SK-N-SH treated with all-trans-retinoic acid at 6 μM for 48 hours (cell line): ENCODE results near the gene TOGARAM1.
A peak's percentile ranks its signal among the peaks of the same experiment; 100 is the strongest.

Experiments
- ATAC-seq: fragments of 200-7000 bp; cut with Tn5 transposase; 3 replicates; pipeline ENCODE4 v1.9.1; 2020; ENCODE audit warnings: mild to moderate bottlenecking, moderate library complexity
- ARNTL ChIP-seq: fragments of 450-650 bp; formaldehyde crosslinking; IDR thresholded peaks from 2 replicates; pipeline ENCODE4 v1.5.0; 2020; ENCODE audit warnings: low read depth, mild to moderate bottlenecking, moderate library complexity, borderline replicate concordance
- BACH2 ChIP-seq: fragments of 250-450 bp; sonication (Bioruptor Pico); IDR thresholded peaks from 2 replicates; pipeline ENCODE4 v1.9.0; 2021; ENCODE audit warnings: mild to moderate bottlenecking, borderline replicate concordance
- CREB5 ChIP-seq: fragments of 250-450 bp; sonication (Bioruptor Pico); IDR thresholded peaks from 2 replicates; pipeline ENCODE4 v1.5.1; 2020; ENCODE audit warnings: low read depth, mild to moderate bottlenecking, moderate library complexity
- CSDC2 ChIP-seq: fragments of 250-450 bp; sonication (Bioruptor Pico); IDR thresholded peaks from 2 replicates; pipeline ENCODE4 v1.5.0; 2020; ENCODE audit warnings: mild to moderate bottlenecking, moderate library complexity
- CSRNP3 ChIP-seq: fragments of 250-450 bp; sonication (Bioruptor Pico); IDR thresholded peaks from 2 replicates; pipeline ENCODE4 v1.5.1; 2021; ENCODE audit warnings: mild to moderate bottlenecking, moderate library complexity
- ESRRG ChIP-seq: fragments of 250-450 bp; sonication (Bioruptor Pico); IDR thresholded peaks from 2 replicates; pipeline ENCODE4 v1.6.1; 2021; ENCODE audit warnings: mild to moderate bottlenecking
- GLIS3 ChIP-seq: fragments of 250-450 bp; sonication (Bioruptor Pico); IDR thresholded peaks from 2 replicates; pipeline ENCODE4 v1.5.0; 2020; ENCODE audit warnings: mild to moderate bottlenecking, moderate library complexity
- ISL1 ChIP-seq: fragments of 250-450 bp; sonication (Bioruptor Pico); IDR thresholded peaks from 2 replicates; pipeline ENCODE4 v2.1.2; 2022; ENCODE audit warnings: mild to moderate bottlenecking, moderate library complexity
- OSR1 ChIP-seq: fragments of 250-450 bp; sonication (Bioruptor Pico); IDR thresholded peaks from 2 replicates; pipeline ENCODE4 v1.8.0; 2022; ENCODE audit warnings: moderate library complexity, mild to moderate bottlenecking, inconsistent platforms
- POU6F1 ChIP-seq: fragments of 250-450 bp; sonication (Bioruptor Pico); IDR thresholded peaks from 2 replicates; pipeline ENCODE4 v1.8.0; 2021; ENCODE audit warnings: low read depth, mild to moderate bottlenecking, moderate library complexity, borderline replicate concordance
- PPARA ChIP-seq: fragments of 250-450 bp; sonication (Bioruptor Pico); IDR thresholded peaks from 2 replicates; pipeline ENCODE4 v1.5.0; 2020; ENCODE audit warnings: mild to moderate bottlenecking, borderline replicate concordance
- RARB ChIP-seq: fragments of 250-450 bp; sonication (Bioruptor Pico); IDR thresholded peaks from 2 replicates; pipeline ENCODE4 v1.8.0; 2021; ENCODE audit warnings: mild to moderate bottlenecking, moderate library complexity
- SNAI2 ChIP-seq: fragments of 250-450 bp; sonication (Bioruptor Pico); IDR thresholded peaks from 2 replicates; pipeline ENCODE4 v1.5.0; 2020; ENCODE audit warnings: mild to moderate bottlenecking, moderate library complexity
- TCF4 ChIP-seq: fragments of 250-450 bp; sonication (Bioruptor Pico); IDR thresholded peaks from 2 replicates; pipeline ENCODE4 v1.8.0; 2021; ENCODE audit warnings: mild to moderate bottlenecking, moderate library complexity, borderline replicate concordance
- TOX ChIP-seq: fragments of 250-450 bp; sonication (Bioruptor Pico); IDR thresholded peaks from 2 replicates; pipeline ENCODE4 v1.8.0; 2021; ENCODE audit warnings: mild to moderate bottlenecking, moderate library complexity, borderline replicate concordance
- TSHZ2 ChIP-seq: fragments of 250-450 bp; sonication (Bioruptor Pico); IDR thresholded peaks from 2 replicates; pipeline ENCODE4 v1.5.0; 2020; ENCODE audit warnings: mild to moderate bottlenecking, moderate library complexity
- ZFP3 ChIP-seq: fragments of 250-450 bp; sonication (Bioruptor Pico); IDR thresholded peaks from 2 replicates; pipeline ENCODE4 v1.5.0; 2020; ENCODE audit warnings: mild to moderate bottlenecking, moderate library complexity
- ZFP30 ChIP-seq: fragments of 450-650 bp; formaldehyde crosslinking; IDR thresholded peaks from 2 replicates; pipeline ENCODE4 v1.5.0; 2022; ENCODE audit warnings: mild to moderate bottlenecking, moderate library complexity
- ZNF565 ChIP-seq: fragments of 450-650 bp; formaldehyde crosslinking; conservative IDR thresholded peaks from 2 replicates; pipeline ENCODE4 v1.5.0; 2020; ENCODE audit warnings: low read depth, mild to moderate bottlenecking, moderate library complexity
- ZNF8 ChIP-seq: fragments of 450-650 bp; formaldehyde crosslinking; IDR thresholded peaks from 2 replicates; pipeline ENCODE4 v1.5.0; 2020; ENCODE audit warnings: mild to moderate bottlenecking, moderate library complexity

The TOGARAM1 gene

GRCh38 chr14:44945264-44945663, 16.7 kb upstream of the TOGARAM1 start:
- TF ChIP-seq GLIS3 (CRISPR knock-in tag) (no peak), BACH2 (CRISPR knock-in tag) (no peak), TSHZ2 (CRISPR knock-in tag) (no peak), RARB (CRISPR knock-in tag) (no peak), ESRRG (no peak), TCF4 (CRISPR knock-in tag) (no peak), ZNF565 (CRISPR knock-in tag) (no peak), PPARA (CRISPR knock-in tag) (no peak), ISL1 (CRISPR knock-in tag) (no peak), ZFP30 (no peak), TOX (no peak), POU6F1 (CRISPR knock-in tag) (no peak), CSRNP3 (CRISPR knock-in tag) (no peak), ARNTL (CRISPR knock-in tag) (no peak), ZNF8 (CRISPR knock-in tag) (no peak), CSDC2 (CRISPR knock-in tag) (no peak), CREB5 (CRISPR knock-in tag) (no peak), SNAI2 (CRISPR knock-in tag) (no peak), OSR1 (CRISPR knock-in tag) (no peak), ZFP3 (CRISPR knock-in tag) (no peak)

GRCh38 chr14:44951051-44951450, 10.9 kb upstream of the TOGARAM1 start:
- TF ChIP-seq ZFP3 (CRISPR knock-in tag) (no peak), ISL1 (CRISPR knock-in tag) (no peak), TSHZ2 (CRISPR knock-in tag) (no peak)
- ATAC-seq: no peak

More at GRCh38 chr14:44945264-44945663, 16.7 kb upstream of the TOGARAM1 start:
- ATAC-seq: peak; percentile 96

- TF ChIP-seq ISL1 (CRISPR knock-in tag): no peak
Measured at GRCh38 chr14:44952391-44953110, 9.4 kb upstream of the TOGARAM1 start.

More at GRCh38 chr14:44952391-44953110, 9.4 kb upstream of the TOGARAM1 start:
- ATAC-seq: no peak
